ELF-1 (cell line): ENCODE measurements around the gene POC1B.
A peak's percentile ranks its signal among the peaks of the same experiment; 100 is the strongest.

Experiments used
- DNase-seq: peaks from one replicate; pipeline ENCODE4 v3.0.0-alpha.2; 2016; ENCODE audit warnings: low read depth, low spot score

Gene POC1B

GRCh38 chr12:89389755-89390661 lies 135.8 kb downstream of the POC1B start:
- no peak for DNase-seq

GRCh38 chr12:89386138-89386537 lies 139.7 kb downstream of the POC1B start:
- DNase-seq: no peak

- DNase-seq: no peak
Measured at GRCh38 chr12:89384807-89385206, 141.0 kb downstream of the POC1B start.

- peak; percentile 32 for DNase-seq
Measured at GRCh38 chr12:89384050-89384758, 141.6 kb downstream of the POC1B start.

- DNase-seq: no peak
Measured at GRCh38 chr12:89383235-89384049, 142.4 kb downstream of the POC1B start.

- DNase-seq: no peak
Measured at GRCh38 chr12:89382328-89382727, 143.5 kb downstream of the POC1B start.

- DNase-seq: no peak
Measured at GRCh38 chr12:89379839-89380467, 145.9 kb downstream of the POC1B start.

GRCh38 chr12:89379148-89379838 lies 146.6 kb downstream of the POC1B start:
- DNase-seq: no peak

GRCh38 chr12:89376844-89377243 lies 149.0 kb downstream of the POC1B start:
- no peak for DNase-seq

- DNase-seq: no peak
Measured at GRCh38 chr12:89376202-89376529, 149.7 kb downstream of the POC1B start.

- no peak for DNase-seq
Measured at GRCh38 chr12:89373763-89374572, 151.9 kb downstream of the POC1B start.

- DNase-seq: peak; percentile 47
Measured at GRCh38 chr12:89372584-89373370, 153.1 kb downstream of the POC1B start.

GRCh38 chr12:89370850-89371249 lies 155.0 kb downstream of the POC1B start:
- DNase-seq: no peak

- no peak for DNase-seq
Measured at GRCh38 chr12:89370421-89370831, 155.4 kb downstream of the POC1B start.
